Measurements from ENCODE around the gene FCHO2. TPM values are rescaled to one million over a fixed set of nuclear protein-coding genes. Genes with fewer than 3 reads are reported as not detected.

The FCHO2 gene
- total and polyA plus RNA-seq, 2 of the 4 experiments (the other 2 are of a cell fraction): 6.1 to 23.5 TPM

GRCh38 chr5:72951671-72952468 is 4.0 kb upstream of the FCHO2 start:
- ATAC-seq (ENCODE audit: low read depth) (no peak), DNase-seq (peak; percentile 78)
- Histone ChIP-seq H3K9me3 (ENCODE audit: control insufficient read depth, insufficient read depth, low read length) (no peaks in the 10 kb centered on the region), H3K9me1 (ENCODE audit: insufficient read depth, low read length) (peaks cover 8% of the 10 kb centered on the region), H4K5ac (ENCODE audit: low read depth, low read length) (no peak overlapping the region), H4K8ac (ENCODE audit: low read depth in 2 of 2, low read length in 2 of 2) (peak overlapping the region in 1 of 2 experiments; percentile 43; a peak in 2 of 4 replicates), H3K4me1 (ENCODE audit: control insufficient read depth, insufficient read depth, low read length) (peaks cover 12% of the 10 kb centered on the region), H3K14ac (replicated peaks; ENCODE audit: low read depth, low read length) (no peak overlapping the region), H3K56ac (ENCODE audit: extremely low read depth, insufficient read depth, low read length) (no peak overlapping the region), H3K36me3 (ENCODE audit: control insufficient read depth, insufficient read depth, low read length) (no peaks in the 10 kb centered on the region), H2BK120ac (ENCODE audit: low read depth, low read length) (peak overlapping the region; percentile 45), H2AK9ac (replicated peaks; ENCODE audit: low read depth, low read length, poor library complexity) (no peak overlapping the region), H3K4me2 (ENCODE audit: low read depth, low read length) (peak overlapping the region; percentile 36; the same call in 1 of the 2 replicates), H3K4me3 (ENCODE audit: insufficient read depth, low read depth, low read length) (no peak overlapping the region), H3K27ac (ENCODE audit: insufficient read depth, low read length) (no peak overlapping the region), H4K20me1 (ENCODE audit: insufficient read depth, low read length) (no peaks in the 10 kb centered on the region), H2BK5ac (ENCODE audit: low read depth, low read length, poor library complexity, severe bottlenecking) (peak overlapping the region; percentile 25), H4K91ac (ENCODE audit: insufficient read depth, low read depth, low read length) (0 out of 2 replicates have a peak overlapping the region, but pooled peaks have one; percentile 19), H3K27me3 (ENCODE audit: control insufficient read depth, insufficient read depth, low read length) (no peaks in the 10 kb centered on the region), H3K4ac (ENCODE audit: low read depth, low read length) (peak overlapping the region; percentile 6; the same call in 1 of the 2 replicates), H3K9ac (ENCODE audit: low read depth, low read length) (no peak overlapping the region), H3K23ac (ENCODE audit: low read depth, low read length) (no peak overlapping the region), H2AFZ (replicated peaks; ENCODE audit: low read length, poor library complexity) (peak overlapping the region; percentile 36), H2AK5ac (ENCODE audit: low read depth, low read length) (no peak overlapping the region), H3K18ac (ENCODE audit: low read depth, low read length) (peak overlapping the region; percentile 10; the same call in 1 of the 2 replicates), H2BK20ac (ENCODE audit: low read depth, low read length) (peak overlapping the region; percentile 34; the same call in 1 of the 2 replicates), H3K79me1 (ENCODE audit: low read depth in 1 of 2, low read length in 2 of 2) (peaks cover 3 to 6% of the 10 kb centered on the region in 2 experiments; a peak in 2 of 4 replicates), H2BK15ac (ENCODE audit: low read depth, low read length) (no peak overlapping the region; the same call in 2 of the 3 replicates)
- in situ Hi-C loops (cut with MboI; ENCODE audit: low sequenced_read_pairs): no loop called here
- ChIA-PET CTCF (no interaction called here), POLR2A (ENCODE audit: unreplicated experiment) (no interaction called here)
- TF ChIP-seq CEBPB (IDR thresholded peaks at IDR 0.05; ENCODE audit: low read depth, low read length) (peak; percentile 74; the same call in 1 of the 2 replicates), CTCF (conservative IDR thresholded peaks at IDR 0.05; ENCODE audit: low read depth, low read length) (no peak)
- BruUV-seq (replicated peaks): no TSS peak
- WGBS, 2 experiments (ENCODE audit: extremely low coverage in 2 of 2, insufficient read length in 1 of 2): 93% methylated on average over 4 of the region's 7 CpGs; no CpG with 5 or more reads in 1 of the 2 experiments
- intact Hi-C loops (cut with micrococcal nuclease): no loop called here
- dilution Hi-C loops (cut with HindIII; ENCODE audit: low sequenced_read_pairs, unreplicated experiment): no loop called here

Data from IMR-90 (cell line).